Testis (tissue), 3 donors: ENCODE measurements around the gene FGR. TPM values are rescaled to one million over a fixed set of nuclear protein-coding genes. Genes with fewer than 3 reads are reported as not detected.
"Not testable (repeated sequence)": the region's sequence is repeated elsewhere in the genome, so short reads cannot be mapped to it uniquely, and the experiment has no call there.

Experiments
- DNase-seq: peaks from one replicate; pipeline ENCODE4 v3.0.0-alpha.2; 2019
- H3K27ac ChIP-seq, 2 donors: fragments of 200-600 bp; sonication (generic); one replicate each; pipeline ENCODE4 v1.5.1; 2019
- H3K27me3 ChIP-seq: fragments of 200-600 bp; sonication (generic); one replicate; pipeline ENCODE4 v1.5.1; 2019
- H3K36me3 ChIP-seq: fragments of 200-600 bp; sonication (generic); one replicate; pipeline ENCODE4 v1.5.1; 2017; ENCODE audit warnings: low read depth; ENCODE audit errors: missing control alignments
- H3K4me1 ChIP-seq: fragments of 200-600 bp; sonication (generic); one replicate; pipeline ENCODE4 v1.5.1; 2019
- H3K4me3 ChIP-seq, 2 donors: fragments of 200-600 bp; sonication (generic); one replicate each; pipeline ENCODE4 v1.5.1; 2017 to 2019
- H3K9me3 ChIP-seq: fragments of 200-600 bp; sonication (generic); one replicate; pipeline ENCODE4 v1.5.1; 2017
- POLR2A ChIP-seq: fragments of 450-650 bp; IDR thresholded peaks from one replicate; pipeline ENCODE4 v1.6.1; 2017; ENCODE audit warnings: antibody characterized with exemption, mild to moderate bottlenecking, moderate library complexity
- WGBS, 2 donors: methylation state at CpG; one replicate each; pipeline ENCODE4 v1.1.5; 2018; 5-methylcytosine and 5-hydroxymethylcytosine counted together
- intact Hi-C: fragments of 100-400 bp; cut with DNase I; formaldehyde crosslinking; loops from one replicate; pipeline ENCODE4 v1.15.1; 2023; ENCODE audit warnings: low total_unique reads
- polyA plus RNA-seq: library from polyadenylated mRNA; stranded (reverse); fragments of 350-450 nt; fragmentation: Illumina TruSeq; extraction: RNeasy Lipid Tissue Mini Kit (QIAGEN cat#74804); gene quantifications from one replicate; pipeline ENCODE4 v1.2.3, GENCODE V29; 2014; ENCODE audit warnings: low read depth, low replicate concordance; ENCODE audit not compliant: insufficient read depth
- total RNA-seq, 2 donors: library from RNA; depleted of rRNA; stranded (reverse); fragments of >200 nt; gene quantifications; one replicate each; pipeline ENCODE4 v1.2.3, GENCODE V29; 2016
- TF ChIP-seq, protein P1 (sequence below), 3 experiments: fragments of 450-650 bp in 2 of 3; fragments of 200-600 bp in 1 of 3; sonication (generic) in 1 of 3; IDR thresholded peaks; one replicate each; pipeline ENCODE4 v1.5.1; 2016 to 2019; ENCODE audit warnings: antibody characterized with exemption in 3 of 3, mild to moderate bottlenecking in 2 of 3, moderate library complexity in 1 of 3

The FGR gene
- total and polyA plus RNA-seq, 3 donors from 2014 or later, result 5.2 to 10.2 (median 10.0) TPM

GRCh38 chr1:27645071-27645415 is 10.1 kb upstream of the FGR start:
- intact Hi-C loops, result no loop called here
- Histone ChIP-seq H3K4me3 (no peak overlapping the region), H3K36me3 (no peaks in the 10 kb centered on the region), H3K27me3 (no peaks in the 10 kb centered on the region), H3K9me3 (no peaks in the 10 kb centered on the region), H3K27ac (no peak overlapping the region), H3K4me1 (peaks cover 5% of the 10 kb centered on the region)
- WGBS, 2 donors, result 80 to 100% methylated on average over 1 to 4 of the region's 4 CpGs
- DNase-seq, result peak; percentile 69
- TF ChIP-seq POLR2A, result no peak
- TF ChIP-seq, protein P1, sequence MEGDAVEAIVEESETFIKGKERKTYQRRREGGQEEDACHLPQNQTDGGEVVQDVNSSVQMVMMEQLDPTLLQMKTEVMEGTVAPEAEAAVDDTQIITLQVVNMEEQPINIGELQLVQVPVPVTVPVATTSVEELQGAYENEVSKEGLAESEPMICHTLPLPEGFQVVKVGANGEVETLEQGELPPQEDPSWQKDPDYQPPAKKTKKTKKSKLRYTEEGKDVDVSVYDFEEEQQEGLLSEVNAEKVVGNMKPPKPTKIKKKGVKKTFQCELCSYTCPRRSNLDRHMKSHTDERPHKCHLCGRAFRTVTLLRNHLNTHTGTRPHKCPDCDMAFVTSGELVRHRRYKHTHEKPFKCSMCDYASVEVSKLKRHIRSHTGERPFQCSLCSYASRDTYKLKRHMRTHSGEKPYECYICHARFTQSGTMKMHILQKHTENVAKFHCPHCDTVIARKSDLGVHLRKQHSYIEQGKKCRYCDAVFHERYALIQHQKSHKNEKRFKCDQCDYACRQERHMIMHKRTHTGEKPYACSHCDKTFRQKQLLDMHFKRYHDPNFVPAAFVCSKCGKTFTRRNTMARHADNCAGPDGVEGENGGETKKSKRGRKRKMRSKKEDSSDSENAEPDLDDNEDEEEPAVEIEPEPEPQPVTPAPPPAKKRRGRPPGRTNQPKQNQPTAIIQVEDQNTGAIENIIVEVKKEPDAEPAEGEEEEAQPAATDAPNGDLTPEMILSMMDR (IDR thresholded peaks at IDR 0.05), result no peak

DNA sequence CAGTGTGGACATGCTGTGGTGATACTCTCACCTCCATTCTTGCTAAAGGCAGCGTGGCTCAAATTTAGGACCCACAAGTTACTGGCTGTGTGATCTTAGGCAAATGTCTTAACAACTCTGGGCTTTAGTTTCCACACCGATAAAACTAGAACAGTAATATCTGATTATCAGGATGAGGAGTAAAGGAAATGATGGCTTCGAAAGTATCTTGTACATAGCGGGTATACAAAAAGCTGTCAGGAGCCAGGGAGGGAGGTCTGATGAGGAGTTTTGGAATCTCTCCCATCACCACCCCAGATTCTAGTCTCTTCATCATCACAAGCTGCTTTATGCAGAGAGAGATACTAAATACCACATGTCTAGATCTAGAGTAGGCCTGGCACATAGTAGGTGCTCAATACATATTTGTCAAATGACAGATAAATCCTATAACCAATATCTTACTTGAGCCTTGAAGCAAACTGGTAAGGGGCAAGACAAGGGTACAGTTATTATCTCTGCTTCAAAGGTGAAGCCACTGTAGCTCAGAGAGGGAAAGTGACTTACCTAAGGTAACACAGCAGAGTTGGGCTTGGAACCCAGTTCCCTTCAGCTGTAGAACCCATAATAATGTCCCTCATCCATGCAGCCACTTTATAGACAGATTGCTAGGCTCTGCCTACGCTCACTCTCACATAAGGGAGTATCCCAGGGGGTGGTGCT is 9.5 kb upstream of the FGR start:
- Histone ChIP-seq H3K27ac (no peak overlapping the region), H3K4me1 (peaks cover 5% of the 10 kb centered on the region), H3K4me3 (no peak overlapping the region), H3K27me3 (no peaks in the 10 kb centered on the region), H3K9me3 (no peaks in the 10 kb centered on the region), H3K36me3 (no peaks in the 10 kb centered on the region)
- TF ChIP-seq, protein P1 (IDR thresholded peaks at IDR 0.05), result no peak
- no peak for TF ChIP-seq POLR2A
- 92% methylated on average over 5 of the region's 5 CpGs for WGBS, 2 donors
- no peak for DNase-seq
- intact Hi-C loops, result no loop called here

DNA sequence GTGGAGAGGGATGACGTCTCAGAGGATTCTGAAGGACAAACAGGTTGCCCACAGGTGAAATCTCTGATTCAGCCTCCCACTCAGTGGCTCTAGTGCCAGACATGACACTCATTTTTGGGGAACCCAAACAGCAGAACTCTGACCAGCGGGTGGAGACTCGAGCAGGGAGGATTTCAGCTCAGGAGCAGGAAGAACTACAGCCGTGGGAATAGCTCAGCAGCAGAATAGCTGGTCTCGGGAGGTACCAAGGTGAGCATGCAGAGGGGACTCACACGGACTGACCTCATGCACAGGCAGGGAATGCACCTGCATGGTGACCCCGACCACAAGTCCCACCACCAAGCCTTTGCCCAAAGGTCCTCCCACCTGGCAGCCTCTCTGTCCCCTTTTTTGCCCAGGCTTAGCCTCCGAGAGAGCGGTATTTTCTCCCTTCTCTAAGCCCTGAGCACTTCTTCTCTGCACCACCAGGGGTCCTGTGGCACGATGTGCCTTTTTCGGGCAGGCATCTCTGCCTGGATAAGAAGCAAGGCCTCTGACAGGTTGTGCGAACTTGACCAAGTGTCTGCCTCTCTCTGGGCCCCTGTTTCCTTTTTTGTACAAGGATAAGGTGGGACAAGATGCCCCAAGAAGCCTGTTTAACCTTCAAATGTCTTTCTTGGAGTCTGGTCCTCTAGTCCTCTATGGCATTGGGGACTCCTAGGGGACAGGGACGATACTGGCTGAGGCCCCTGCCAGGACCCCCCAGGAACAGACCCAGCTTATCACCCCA is 8.8 kb upstream of the FGR start:
- intact Hi-C loops, result no loop called here
- Histone ChIP-seq H3K9me3 (no peaks in the 10 kb centered on the region), H3K4me3 (no peak overlapping the region), H3K27ac (no peak overlapping the region), H3K36me3 (no peaks in the 10 kb centered on the region), H3K4me1 (peaks cover 2% of the 10 kb centered on the region), H3K27me3 (no peaks in the 10 kb centered on the region)
- WGBS, 2 donors, result 50 to 66% methylated on average over 9 to 13 of the region's 13 CpGs
- TF ChIP-seq, protein P1 (IDR thresholded peaks at IDR 0.05), result peak; percentile 48 to 80 (median 67)
- no peak for TF ChIP-seq POLR2A
- peak; percentile 60 for DNase-seq

DNA sequence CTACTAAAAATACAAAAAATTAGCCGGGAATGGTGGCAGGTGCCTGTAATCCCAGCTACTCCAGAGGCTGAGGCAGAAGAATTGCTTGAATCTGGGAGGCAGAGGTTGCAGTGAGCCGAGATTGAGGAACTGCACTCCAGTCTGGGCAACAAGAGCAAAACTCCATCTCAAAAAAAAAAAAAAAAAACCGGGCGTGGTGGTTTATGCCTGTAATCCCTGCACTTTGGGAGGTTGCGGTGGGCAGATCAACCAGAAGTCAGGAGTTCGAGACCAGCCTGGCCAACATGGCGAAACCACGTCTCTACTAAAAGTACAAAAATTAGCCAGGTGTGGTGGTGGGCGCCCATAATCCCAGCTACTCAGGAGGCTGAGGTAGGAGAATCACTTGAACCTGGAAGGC is 5.5 kb upstream of the FGR start:
- H3K4me3 ChIP-seq, H3K9me3 ChIP-seq, intact Hi-C loops, H3K27me3 ChIP-seq, H3K27ac ChIP-seq, DNase-seq, H3K36me3 ChIP-seq, H3K4me1 ChIP-seq: not testable (repeated sequence)
- 83 to 89% methylated on average over 9 of the region's 9 CpGs for WGBS, 2 donors

DNA sequence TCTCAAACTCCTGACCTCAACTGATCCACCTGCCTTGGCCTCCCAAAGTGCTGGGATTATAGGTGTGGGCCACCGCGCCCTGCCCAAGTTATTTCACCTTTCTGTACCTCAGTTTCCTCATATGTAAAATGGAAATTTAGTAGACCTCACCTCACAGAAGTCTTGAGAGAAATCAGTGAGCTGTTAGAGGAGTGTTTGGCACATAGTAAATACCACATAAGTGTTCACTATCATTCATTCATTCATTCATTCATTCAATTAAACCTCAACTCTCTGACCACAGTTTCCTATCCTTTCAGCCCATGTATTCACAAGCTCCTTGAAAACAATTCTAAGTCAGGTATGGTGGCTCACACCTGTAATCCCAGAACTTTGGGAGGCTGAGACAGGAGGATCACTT is 3.8 kb upstream of the FGR start:
- peak overlapping the region; percentile 61 to 64 for H3K27ac ChIP-seq
- H3K27me3 ChIP-seq, result no peaks in the 10 kb centered on the region
- H3K4me1 ChIP-seq, result peaks cover 5% of the 10 kb centered on the region
- 94 to 98% methylated on average over 2 of the region's 2 CpGs for WGBS, 2 donors
- TF ChIP-seq POLR2A, result no peak
- TF ChIP-seq, protein P1 (IDR thresholded peaks at IDR 0.05), result no peak
- no peak overlapping the region for H3K4me3 ChIP-seq
- H3K36me3 ChIP-seq, result no peaks in the 10 kb centered on the region
- intact Hi-C loops, result no loop called here
- DNase-seq, result no peak
- no peaks in the 10 kb centered on the region for H3K9me3 ChIP-seq
